ENCODE measurements around the gene GNAI1.

Gene GNAI1

DNA sequence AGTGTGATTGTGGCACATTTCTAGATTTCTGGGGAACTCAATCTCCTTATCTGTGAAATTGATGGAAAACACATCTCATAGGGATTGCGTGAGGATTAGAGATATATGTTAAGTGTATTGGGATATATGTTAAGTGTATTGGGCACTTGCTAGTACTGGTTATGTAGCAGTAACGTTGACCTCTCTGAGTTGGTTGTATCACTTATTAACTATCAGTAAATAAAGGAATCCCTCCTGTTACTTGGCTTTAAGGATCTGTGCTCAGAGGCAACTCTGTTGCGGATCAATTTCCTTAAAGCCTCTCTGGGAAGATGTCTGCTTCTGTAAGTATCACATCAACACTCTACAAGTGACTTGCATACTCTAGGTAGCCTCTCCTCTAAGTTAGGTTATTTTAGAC lies 25.2 kb downstream of the GNAI1 start:
- DNase-seq (ENCODE audit: low read depth), result no peak

DNA sequence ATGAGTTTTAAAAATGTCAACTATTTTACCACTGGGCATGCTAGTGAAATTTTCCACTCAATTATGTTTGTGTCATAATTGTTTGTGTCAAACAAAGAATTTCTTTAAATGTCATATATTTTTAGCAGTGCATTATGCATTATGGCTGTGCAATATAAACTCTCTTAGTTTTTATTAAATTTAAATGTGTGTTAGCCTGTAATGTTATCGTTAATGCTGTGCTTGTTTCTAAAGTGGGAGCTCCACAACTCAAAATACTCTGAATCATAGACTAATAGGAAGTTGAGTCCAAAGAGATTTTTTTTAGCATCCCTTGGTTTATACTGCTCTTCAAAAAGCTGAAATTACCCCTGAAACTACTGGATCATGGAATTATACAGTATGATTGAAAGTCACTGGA lies 26.8 kb downstream of the GNAI1 start:
- no peak for DNase-seq (ENCODE audit: low read depth)

DNA sequence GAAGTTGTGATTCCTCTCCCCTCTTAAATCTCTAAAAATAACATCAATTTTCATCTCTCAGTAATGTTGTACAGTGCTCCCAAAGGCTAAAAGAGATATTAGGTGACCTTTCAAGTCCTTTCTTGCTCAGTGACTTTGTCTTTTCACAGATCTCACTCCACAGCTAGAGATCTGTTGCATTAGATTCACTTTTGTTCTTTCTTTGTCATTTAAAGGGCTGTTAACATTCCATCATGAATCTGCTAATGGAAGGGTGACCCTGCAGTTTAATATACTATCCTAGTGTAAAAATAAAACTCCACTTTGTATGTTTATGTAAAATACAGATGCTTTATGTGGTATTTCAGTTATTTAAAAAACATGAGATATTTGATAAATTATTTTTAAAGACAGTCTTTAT lies 30.5 kb downstream of the GNAI1 start:
- DNase-seq (ENCODE audit: low read depth), result no peak

DNA sequence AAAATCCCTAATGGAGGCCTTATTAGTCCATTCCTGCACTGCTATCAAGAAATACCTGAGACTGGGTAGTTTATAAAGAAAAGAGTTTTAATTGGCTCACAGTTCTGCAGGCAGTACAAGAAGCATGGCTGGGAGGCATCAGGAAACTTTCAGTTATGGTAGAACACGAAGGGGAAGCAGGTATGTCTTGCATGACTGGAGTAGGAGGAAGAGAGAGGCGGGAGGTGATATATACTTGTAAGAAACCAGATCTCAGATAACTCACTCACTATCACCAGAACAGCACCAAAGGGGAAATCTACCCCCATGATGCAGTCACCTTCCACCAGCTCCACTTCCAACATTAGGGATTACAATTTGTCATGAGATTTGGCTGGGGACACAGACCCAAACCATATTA lies 35.8 kb downstream of the GNAI1 start:
- no peak for DNase-seq (ENCODE audit: low read depth)

DNA sequence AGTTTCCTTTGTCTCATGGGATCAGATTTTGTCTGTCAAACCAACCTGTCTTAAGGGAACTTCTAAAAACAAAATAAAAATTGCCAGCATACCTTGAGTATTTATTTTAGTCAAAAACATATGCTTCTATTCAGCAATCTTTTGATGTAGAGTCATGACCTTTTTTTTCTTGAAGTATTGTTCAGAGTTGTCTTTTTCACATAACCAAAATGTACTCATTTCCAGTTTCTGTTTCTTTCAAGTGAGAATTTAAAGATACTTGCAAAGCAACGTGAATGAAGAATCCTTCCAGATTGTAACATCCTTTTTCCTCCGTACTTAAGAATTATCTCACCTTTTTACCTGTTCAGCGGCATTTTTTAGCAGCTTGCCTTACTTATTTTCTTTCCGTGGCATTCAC lies 37.8 kb downstream of the GNAI1 start:
- no peak for DNase-seq (ENCODE audit: low read depth)

DNA sequence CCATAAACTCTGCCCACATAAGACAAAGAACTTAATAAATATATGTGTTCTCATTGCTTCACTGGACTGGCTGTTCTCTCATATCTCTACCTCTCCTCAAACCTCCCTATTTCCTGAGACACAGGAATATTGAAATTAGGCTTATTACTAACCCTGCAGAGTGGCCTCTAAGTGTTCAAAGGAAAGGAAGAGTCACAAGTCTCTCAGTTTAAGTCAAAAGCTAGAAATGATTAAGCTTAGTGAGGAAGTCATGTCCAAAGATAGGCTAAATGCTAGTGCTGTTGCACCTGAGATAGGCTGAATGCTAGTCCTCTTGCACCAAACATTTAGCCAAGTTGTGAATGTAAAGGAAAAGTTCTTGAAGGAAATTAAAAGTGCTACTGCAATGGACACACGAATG lies 41.1 kb downstream of the GNAI1 start:
- DNase-seq (ENCODE audit: low read depth), result no peak

DNA sequence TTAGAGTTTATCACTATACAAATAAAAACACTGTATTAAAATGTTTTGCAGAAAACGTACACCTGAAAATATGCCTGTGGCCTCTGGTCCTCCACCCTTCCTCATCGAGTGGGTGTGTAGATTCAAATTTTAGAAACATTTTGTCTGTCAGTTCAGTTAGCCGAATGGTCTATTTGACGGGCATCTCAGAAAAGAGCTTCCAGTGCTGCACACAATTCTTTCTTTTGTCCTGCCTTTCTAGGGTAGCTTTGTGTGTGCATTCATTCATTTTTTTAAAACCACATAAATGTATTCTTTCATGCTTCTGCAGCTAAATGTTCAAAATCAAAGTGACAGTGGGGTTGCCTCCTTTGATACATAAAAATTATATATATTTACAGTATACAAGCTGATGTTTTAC lies 46.8 kb downstream of the GNAI1 start:
- DNase-seq (ENCODE audit: low read depth), result no peak

DNA sequence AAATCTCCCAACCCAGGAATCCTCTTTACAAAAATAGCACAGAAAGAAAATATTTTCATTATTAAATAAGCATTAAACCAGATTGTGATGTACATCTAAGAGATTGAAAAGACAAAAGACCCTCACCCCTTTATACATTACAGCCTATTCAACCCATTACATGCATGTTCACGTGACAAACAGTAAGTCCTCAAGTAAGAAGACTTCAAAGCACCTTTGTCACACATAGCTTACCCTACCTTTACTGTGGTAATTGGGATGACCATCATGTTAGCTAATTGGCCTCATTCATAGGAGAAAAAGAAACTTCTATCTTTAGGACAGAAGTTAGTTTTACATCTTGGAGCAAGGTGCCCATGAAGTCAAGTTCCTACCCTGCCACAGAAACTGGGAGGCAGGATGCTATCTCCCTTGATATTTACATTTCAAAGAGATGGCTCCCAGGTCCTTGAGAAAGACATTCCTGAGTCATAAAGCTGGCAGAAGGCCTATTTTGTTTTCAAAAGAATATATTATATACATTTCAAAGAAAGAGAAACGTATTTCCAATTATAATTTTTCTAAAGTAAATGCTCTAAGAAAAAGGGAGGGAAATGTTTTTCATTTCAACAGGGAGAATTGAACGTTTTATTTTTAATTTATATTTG lies 48.1 kb downstream of the GNAI1 start:
- no peak for DNase-seq (ENCODE audit: low read depth)

DNA sequence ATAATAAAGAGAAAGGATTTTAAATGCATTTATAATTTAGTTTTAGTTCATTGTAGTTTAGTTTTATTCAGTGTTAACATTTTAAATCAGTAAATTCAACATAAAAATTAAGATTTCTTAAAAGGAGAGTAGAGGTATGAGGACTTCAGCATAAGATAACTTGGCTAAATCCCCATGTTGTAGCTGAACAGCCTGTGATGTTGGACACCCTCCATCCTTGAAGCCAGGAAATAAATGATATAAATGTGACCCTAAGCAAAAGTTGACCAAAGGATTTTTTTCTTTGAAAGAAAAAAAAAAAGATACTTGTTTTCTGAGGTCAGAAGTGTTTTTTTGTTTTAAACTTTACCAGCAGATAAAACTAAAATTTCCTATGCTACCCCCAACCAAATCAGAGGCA lies 48.7 kb downstream of the GNAI1 start:
- no peak for DNase-seq (ENCODE audit: low read depth)

DNA sequence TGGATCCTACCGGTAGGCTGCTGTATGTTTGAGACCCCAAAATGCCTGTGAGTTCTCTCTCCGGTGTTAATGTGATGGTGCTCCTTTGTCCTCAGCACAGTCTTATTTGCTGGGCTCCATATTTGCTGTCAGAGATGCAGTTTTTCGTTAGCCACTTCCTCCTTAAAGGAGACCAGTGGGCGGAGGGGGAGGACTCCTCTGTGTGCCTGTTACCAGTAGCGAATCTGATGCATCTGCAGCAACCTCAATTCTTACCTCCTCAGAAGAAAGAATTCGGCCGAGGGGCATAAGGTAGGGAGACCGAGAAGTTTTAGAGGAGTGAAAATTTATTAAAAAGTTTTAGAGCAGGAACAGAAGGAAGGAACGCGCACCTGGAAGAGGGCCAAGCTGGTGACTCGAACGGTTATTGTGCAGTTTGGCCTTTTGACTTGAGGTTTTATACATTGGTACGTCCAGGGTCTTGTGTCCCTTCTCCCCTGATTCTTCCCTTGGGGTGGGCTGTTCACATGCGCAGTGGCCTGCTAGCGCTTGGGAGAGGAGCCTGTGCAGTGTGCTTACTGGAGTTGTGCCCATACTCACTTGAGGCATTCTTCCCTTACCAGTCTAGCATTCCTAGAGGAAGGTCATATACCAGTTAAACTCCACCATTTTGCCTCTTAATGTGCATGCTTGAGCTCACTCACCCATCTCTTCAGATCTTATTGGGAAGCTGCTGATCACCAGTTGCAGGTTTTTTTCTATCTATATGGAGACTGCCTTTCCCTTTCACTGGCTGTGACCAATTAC lies 49.5 kb downstream of the GNAI1 start:
- DNase-seq (ENCODE audit: low read depth), result no peak

DNA sequence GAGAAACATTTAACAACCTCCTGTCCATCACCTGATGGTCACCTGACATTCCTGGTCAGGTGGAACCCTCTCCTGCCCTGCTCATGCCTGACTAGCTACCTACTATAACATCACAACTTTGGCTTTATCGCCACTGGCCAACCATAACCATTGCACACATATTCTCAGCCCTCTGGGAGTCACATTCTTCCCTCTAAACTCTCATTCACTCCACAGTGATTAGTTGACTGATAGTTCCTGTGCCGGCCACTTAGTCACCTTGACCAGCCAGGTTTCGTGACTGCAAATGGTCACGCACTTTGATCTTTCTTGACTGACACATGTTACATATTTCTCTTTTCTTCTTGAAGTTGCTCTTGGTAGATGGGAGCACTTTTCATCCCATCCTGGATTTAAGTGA lies 50.1 kb downstream of the GNAI1 start:
- DNase-seq (ENCODE audit: low read depth), result no peak

DNA sequence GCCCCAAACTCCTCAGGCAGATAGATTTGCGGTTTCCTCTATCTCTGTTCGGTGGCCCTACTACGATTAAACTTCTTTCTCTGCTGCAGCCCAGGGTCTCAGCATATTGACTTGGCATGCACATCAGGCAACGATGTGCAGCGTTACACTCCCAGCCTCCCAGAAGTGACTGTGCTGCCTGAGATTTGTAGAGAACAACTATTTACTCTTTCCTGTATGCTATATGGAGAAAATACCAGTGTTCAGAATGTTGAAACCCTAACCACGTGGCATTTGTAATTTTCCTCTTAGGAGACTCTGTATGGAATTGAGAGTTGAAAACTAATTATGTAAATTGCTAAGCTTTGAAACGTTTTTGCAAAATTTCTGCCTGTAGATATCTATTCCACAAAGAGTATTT lies 50.9 kb downstream of the GNAI1 start:
- DNase-seq (ENCODE audit: low read depth), result no peak

DNA sequence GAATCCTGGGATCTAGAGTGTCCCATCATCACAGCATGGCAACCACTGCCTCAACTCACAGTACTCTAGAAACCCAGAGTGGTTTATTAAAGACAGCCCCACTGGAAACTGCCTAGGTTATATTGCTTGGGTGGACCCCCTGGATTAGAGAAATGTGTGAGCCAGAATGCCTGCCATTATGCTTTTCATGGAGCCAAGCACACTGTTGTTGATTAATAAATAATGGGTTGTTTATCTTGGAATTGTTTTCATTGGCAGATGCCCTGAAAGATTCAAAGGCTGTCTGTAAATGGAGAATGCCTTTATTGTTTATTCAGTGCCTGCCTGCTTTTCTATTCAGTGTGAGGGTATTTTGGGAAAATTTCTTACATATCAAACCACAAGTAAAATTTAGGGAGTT lies 52.1 kb downstream of the GNAI1 start:
- no peak for DNase-seq (ENCODE audit: low read depth)

DNA sequence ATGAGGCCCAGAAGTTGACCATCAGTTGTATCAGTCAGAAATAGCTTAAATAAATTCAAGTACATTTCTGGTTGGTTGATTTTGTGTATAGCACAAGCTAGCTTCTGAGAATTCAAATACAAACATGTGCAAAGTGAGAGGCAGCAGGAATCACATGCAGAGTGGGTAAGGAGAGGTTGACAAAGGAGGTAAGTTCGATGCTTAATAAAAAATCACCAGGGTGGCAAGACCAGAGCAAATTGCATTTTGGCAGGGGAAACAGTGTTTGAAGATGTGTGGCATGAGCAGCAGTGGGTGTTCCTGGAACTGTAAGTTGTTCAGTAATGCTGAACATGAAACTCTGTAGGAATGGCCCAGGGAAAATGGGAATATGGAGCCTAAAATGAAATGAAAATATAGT lies 52.6 kb downstream of the GNAI1 start:
- no peak for DNase-seq (ENCODE audit: low read depth)

DNA sequence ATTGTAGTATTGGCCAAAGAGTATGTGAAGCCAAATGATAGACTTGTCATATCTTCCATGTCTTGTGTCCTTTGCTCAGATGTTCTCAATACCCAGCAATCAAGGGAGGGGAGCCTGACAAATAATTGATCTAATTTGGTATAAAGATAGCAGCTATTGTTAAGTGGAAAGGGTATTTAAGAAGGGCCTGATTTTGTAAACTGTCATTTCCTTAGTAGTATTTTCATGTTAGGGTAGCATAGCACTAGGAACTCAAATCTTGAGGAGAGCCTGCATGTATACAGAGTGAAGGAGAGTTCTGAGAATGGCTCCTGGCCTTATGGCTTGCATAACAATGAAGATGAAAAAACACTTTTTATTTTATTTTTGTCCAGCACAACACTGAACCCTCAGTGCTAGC lies 53.1 kb downstream of the GNAI1 start:
- DNase-seq (ENCODE audit: low read depth), result no peak

DNA sequence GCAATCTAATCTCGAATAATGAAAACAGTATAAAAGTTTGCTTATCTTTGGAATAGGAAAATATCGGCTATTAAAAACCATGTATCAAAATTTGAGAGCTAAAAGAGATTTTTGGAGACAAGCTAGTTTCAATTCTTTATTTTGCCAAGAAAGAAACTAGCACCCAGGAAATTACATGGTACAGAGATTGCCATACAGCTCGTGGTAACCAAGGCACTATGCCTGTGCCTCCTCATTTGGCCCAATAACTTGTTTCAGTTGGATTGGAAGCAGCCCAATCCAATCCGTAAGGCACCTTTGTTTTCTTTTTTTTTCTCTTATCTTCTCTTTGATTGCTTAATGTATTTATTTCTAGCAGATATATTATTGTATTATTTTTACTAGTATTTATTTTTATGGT lies 55.0 kb downstream of the GNAI1 start:
- DNase-seq (ENCODE audit: low read depth), result no peak

DNA sequence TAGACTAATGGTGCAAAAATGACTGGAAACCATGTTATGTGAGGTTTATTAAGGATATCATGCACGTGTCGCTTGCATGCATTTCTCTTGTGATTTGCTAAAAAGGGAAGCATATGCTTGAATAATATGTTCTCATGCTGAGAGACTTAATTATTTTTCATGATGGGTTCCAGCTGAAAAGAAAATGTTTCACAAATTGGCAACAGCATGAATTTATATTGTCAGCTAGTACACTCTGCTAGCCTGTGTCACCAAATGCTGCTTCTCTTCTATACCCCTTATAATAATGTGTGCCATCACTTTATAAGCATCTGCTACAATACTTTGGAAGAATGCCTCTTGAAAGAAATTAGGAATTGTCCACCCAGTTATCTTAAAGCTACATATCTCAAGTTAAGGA lies 63.0 kb downstream of the GNAI1 start:
- no peak for DNase-seq (ENCODE audit: low read depth)

DNA sequence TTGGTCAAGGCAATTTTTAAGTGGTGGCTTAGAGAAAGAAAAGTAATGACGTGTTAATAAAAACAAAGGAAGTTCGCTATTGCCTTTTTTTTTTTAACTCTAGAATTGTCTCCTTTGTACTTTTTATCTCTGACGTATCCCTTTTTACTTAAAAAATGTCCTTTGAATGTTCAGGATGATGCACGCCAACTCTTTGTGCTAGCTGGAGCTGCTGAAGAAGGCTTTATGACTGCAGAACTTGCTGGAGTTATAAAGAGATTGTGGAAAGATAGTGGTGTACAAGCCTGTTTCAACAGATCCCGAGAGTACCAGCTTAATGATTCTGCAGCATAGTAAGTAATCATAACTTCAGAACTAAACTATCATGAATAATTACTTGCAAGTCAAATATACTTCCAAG lies 64.4 kb downstream of the GNAI1 start:
- no peak for DNase-seq (ENCODE audit: low read depth)

DNA sequence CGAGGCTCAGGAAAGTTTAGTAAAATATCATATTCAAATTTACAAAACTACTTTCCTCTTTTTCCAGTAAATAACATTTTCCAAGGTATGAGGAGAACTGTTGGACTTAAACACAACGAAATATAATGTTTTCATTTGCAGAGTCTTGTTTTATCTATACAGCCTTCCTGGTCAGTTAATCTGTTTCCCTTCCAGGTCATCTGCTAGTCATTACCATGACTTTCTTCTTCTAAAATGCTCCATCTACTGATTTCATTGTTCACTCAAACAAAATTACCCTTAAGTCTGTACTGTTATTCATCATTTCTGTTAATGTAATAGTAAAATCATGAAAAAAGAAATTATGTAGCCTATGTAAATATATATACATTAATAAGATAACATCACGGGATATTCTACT lies 69.8 kb downstream of the GNAI1 start:
- DNase-seq (ENCODE audit: low read depth), result no peak

DNA sequence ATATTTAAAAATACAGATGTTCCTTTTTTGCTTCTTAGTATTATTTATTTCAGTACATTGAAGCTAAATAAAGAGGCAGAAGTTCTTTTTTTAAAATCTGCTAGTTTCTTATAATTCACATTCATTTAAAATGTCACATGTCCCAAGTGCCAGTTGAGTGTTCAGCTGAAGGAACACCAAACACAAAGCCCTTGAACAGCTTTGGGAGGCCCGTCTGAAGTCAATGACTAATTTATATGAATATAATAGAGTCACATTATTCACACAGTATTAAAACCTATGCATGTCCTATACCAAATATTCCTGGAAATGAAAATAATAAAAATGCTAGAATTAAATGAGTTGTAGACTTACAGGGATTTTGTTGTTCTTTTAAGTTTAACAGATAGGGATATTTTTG lies 70.3 kb downstream of the GNAI1 start:
- no peak for DNase-seq (ENCODE audit: low read depth)

DNA sequence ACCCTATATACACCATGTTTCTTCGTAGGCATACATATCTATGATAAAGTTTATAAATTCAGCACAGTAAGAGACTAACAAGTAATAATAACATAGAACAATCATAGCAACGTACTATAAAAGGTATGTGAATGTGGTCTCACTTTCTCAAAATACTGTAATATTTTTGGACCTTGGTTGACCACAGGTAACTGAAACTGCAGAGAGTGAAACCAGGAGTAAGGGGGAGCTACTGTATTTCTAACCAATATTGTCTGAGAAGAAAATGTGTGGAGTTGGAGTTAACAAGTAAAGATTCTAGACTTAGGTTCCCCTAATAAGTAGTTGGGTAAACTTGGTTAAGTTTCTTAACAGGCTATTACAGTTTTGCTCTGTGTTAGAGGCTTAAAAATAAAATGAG lies 72.1 kb downstream of the GNAI1 start:
- DNase-seq (ENCODE audit: low read depth), result no peak

DNA sequence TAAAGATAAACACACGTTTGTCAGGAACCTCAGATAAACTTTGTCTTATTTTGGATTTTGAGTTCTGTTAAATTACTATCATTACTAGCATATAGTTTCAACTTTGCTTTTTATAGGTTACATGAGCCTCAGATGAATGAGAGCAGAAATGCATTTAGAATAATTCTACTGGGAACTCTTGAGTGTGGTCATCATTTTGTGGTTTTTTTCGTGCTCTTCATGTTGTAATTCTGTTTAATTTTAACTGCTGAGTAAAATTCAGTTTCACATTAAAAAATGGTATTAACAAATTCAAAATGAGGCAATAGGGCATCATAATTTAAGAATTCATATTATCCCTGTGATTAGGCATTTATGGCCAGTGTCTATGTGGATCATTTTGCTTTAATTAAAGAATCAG lies 72.9 kb downstream of the GNAI1 start:
- peak; percentile 15 for DNase-seq (ENCODE audit: low read depth)

DNA sequence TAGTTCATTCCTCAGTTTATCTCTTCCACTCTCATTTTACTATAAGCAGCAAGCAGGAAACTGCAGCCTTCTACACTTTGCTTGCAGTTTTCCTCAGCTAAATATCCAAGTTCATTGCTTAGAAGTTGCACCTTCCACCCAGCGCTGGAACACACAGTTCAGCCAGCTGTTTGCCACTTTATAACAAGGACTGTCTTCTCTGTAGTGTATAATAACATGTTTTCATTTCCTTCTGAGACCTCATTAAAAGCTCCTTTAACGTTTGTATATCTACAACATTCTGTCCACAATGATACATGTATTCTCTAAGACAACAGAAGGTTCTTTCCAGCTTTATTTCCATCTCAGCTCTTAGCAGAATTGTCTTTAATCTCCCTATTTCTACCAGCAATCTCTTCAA lies 74.1 kb downstream of the GNAI1 start:
- DNase-seq (ENCODE audit: low read depth), result no peak

DNA sequence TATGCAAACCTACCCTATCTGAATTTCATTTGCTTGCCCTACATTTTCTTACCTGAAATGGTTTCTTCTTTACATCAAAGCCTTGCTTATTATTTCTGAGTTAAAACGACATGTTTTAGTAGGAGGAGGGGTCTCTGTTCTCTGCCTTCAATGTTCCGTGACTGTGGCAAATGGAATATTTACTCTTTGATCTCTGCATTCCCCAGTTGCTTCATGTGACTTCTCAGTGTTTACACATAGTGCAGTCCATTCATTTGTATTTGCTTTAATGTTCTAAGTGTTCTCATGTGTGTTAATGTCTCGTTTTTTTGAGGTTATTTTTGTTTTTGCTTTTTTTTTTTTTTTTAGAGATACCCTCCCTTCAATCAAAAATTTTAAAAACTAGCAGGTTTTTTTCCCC lies 75.8 kb downstream of the GNAI1 start:
- DNase-seq (ENCODE audit: low read depth), result no peak
